ENCODE results near the gene KRTAP2-3. TPM values are rescaled to one million over a fixed set of nuclear protein-coding genes. Genes with fewer than 3 reads are reported as not detected.
"Not testable (repeated sequence)": the region's sequence is repeated elsewhere in the genome, so short reads cannot be mapped to it uniquely, and the experiment has no call there.

KRTAP2-3 gene
- total and polyA plus RNA-seq, 12 donors: not detected

DNA sequence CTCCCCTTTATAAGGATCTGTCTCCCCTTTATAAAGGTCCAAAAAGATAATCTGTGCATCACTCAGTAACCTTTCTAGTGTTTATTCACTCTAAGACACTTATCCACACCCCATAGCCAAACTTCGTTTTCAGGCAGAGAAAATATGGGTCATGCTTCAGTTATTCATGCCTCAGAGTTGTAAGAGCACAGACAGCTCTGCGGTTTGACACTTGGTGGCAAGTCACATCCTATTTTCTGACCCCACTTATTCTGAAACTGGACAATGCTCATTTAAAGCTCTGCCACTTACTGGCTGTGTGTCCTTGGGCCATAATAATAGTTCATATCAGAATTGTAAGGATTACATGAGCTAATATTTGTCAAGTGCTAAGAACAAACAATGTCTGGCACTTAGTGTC lies 10.8 kb downstream of the KRTAP2-3 start:
- no peak overlapping the region for H3K27ac ChIP-seq
- H3K4me1 ChIP-seq: no peaks in the 10 kb centered on the region
- H3K27me3 ChIP-seq: peaks cover 0 to 51% (median 29%) of the 10 kb centered on the region in 7 donors
- 42 to 65% methylated on average over 2 of the region's 2 CpGs for WGBS, 2 donors
- H3K36me3 ChIP-seq: no peaks in the 10 kb centered on the region
- ATAC-seq: no peak
- DNase-seq: no peak
- TF ChIP-seq, protein P1, sequence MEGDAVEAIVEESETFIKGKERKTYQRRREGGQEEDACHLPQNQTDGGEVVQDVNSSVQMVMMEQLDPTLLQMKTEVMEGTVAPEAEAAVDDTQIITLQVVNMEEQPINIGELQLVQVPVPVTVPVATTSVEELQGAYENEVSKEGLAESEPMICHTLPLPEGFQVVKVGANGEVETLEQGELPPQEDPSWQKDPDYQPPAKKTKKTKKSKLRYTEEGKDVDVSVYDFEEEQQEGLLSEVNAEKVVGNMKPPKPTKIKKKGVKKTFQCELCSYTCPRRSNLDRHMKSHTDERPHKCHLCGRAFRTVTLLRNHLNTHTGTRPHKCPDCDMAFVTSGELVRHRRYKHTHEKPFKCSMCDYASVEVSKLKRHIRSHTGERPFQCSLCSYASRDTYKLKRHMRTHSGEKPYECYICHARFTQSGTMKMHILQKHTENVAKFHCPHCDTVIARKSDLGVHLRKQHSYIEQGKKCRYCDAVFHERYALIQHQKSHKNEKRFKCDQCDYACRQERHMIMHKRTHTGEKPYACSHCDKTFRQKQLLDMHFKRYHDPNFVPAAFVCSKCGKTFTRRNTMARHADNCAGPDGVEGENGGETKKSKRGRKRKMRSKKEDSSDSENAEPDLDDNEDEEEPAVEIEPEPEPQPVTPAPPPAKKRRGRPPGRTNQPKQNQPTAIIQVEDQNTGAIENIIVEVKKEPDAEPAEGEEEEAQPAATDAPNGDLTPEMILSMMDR (IDR thresholded peaks at IDR 0.05): no peak
- intact Hi-C loops (cut with DNase I): no loop called here
- no peak overlapping the region for H3K4me3 ChIP-seq
- peaks cover 0 to 12% (median 0%) of the 10 kb centered on the region in 11 donors for H3K9me3 ChIP-seq

DNA sequence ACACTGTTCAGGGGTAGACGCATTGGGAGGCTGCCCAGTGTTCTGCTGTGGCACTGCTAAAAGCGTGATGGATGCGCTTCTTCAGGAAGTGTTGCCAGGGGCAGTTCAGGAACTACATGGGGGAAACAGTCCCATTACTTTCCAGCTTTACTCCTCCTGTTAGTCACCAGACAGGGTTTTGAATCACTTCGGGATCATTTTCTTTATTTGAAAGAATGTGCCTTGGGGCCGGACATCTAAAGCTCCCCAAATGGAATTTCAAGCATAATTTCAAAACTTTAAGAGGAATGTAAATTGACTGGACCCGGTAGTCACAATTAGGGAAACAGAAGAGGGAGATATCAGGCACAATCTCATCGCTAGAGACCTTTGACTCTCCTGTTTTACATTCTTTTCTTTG lies 11.5 kb downstream of the KRTAP2-3 start:
- TF ChIP-seq, protein P1 (IDR thresholded peaks at IDR 0.05): no peak
- H3K27me3 ChIP-seq: peaks cover 0 to 49% (median 29%) of the 10 kb centered on the region in 7 donors
- H3K36me3 ChIP-seq: no peaks in the 10 kb centered on the region
- H3K9me3 ChIP-seq: peaks cover 0 to 8% (median 0%) of the 10 kb centered on the region in 11 donors
- H3K27ac ChIP-seq: no peak overlapping the region
- no peaks in the 10 kb centered on the region for H3K4me1 ChIP-seq
- no peak overlapping the region for H3K4me3 ChIP-seq
- ATAC-seq (no peak), DNase-seq (no peak)
- 70 to 72% methylated on average over 7 of the region's 7 CpGs for WGBS, 2 donors
- intact Hi-C loops (cut with DNase I): no loop called here

DNA sequence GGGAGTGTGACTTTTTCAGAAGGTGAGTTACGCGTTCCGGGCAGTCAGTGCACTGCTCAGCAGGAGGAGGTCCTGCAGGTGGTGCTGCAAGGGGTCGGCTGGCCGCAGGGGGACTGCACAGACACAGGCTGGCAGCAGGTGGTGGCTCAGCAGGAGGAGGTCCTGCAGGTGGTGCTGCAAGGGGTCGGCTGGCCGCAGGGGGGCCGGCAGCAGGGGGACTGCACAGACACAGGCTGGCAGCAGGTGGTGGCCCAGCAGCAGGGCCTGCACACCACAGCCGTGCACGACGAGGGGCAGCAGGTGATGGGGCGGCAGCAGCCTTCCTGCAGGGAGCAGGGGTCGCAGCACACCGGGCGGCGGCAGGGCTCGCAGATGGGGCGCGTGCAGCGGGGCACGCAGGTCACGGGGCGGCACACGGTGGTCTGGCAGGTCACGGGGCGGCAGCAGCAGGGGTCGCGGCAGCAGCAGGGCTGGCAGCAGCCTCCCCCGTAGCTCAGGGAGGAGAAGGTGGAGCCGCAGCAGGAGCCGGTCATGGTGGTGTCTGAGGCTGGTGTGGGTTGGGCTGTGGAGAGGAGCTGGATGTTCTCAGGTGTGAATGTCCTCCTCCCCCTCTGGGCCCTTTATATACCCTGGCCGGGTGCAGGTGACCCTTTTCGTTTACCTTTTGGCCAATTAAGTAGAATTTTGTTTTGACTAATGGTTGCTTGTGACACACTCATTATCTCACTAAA lies 13.0 kb downstream of the KRTAP2-3 start, which contains the start of gene KRTAP2-1:
KRTAP2-1 (minus strand) TSS at position 582 of the 731 bp plus-strand sequence; CDS start at position 533, 49 bp downstream.
- H3K27ac ChIP-seq; DNase-seq; H3K4me1 ChIP-seq; H3K4me3 ChIP-seq; intact Hi-C loops (cut with DNase I); ATAC-seq; H3K36me3 ChIP-seq: not testable (repeated sequence)
- Histone ChIP-seq H3K9me3 (peaks cover 0 to 11% (median 0%) of the 10 kb centered on the region in 11 donors), H3K27me3 (peaks cover 0 to 49% (median 29%) of the 10 kb centered on the region in 7 donors)
- WGBS, 2 donors: 27 to 39% methylated on average over 10 of the region's 33 CpGs

DNA sequence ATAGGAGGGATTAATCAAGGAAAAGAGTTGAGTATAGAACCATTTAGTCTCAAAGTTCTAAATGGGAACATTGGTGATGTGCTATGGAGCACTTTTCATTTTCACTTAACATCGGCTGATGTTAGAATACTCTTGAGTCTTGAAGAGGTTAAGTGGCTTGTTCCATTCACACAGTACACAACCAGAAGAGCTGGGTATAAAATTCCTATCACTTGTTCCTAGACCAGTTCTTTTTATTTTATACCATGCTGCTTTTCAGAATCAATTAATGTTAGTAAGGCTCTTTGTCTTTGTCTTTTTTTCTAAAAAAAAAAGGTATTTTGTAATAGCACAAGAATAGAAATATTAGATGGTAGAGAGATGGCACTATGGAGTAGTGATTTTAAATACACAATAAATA lies 17.0 kb downstream of the KRTAP2-3 start:
- Histone ChIP-seq H3K9me3 (peaks cover 0 to 11% (median 0%) of the 10 kb centered on the region in 11 donors), H3K27ac (no peak overlapping the region), H3K4me1 (no peaks in the 10 kb centered on the region), H3K36me3 (no peaks in the 10 kb centered on the region), H3K27me3 (peaks cover 0 to 22% (median 15%) of the 10 kb centered on the region in 7 donors), H3K4me3 (no peak overlapping the region)
- 98 to 100% methylated on average over 1 of the region's 1 CpG for WGBS, 2 donors
- TF ChIP-seq, protein P1 (IDR thresholded peaks at IDR 0.05): no peak
- DNase-seq (no peak), ATAC-seq (no peak)
- intact Hi-C loops (cut with DNase I): no loop called here

DNA sequence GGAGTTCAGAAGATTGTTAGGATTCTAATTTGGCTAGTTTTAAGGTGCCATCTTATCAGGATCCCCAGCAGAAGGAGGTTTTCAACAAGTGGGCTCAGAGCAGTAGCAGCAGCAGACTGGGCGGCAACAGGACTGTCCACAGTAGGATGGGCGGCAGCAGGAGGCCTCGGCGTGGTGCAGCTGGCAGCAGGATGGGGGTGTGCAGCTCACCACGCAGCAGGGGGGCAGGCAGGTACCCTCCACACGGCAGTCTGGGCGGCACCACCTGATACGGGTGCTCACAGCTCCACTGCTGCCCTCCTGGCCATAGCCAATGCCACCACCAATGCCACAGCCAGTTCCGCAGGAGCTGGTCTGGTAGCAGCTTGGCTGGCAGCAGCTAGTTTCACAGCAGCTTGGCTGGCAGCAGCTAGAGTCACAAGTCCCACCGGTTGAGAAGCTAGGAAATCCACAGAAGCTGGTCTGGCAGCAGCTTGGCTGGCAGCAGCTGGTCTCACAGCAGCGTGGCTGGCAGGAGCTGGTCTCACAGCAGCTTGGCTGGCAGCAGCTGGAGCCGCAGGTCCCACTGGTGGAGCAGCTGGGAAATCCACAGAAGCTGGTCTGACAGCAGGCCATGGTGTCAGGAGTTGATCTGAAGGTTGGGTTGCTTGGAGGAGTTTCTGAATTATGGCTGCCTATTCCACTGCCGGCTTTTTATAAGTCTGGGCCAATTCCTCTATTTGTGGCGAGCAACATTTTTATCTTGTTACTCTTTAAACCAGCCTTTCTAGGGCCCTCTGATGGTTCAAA lies 18.9 kb downstream of the KRTAP2-3 start, which contains the start of gene KRTAP1-1:
KRTAP1-1 (minus strand) TSS at position 668 of the 789 bp plus-strand sequence; CDS start at position 615, 53 bp downstream.
- H3K36me3 ChIP-seq; intact Hi-C loops (cut with DNase I); H3K4me3 ChIP-seq; H3K27ac ChIP-seq; H3K4me1 ChIP-seq: not testable (repeated sequence)
- peak in 1 of 8 donors; percentile 34 for ATAC-seq
- H3K9me3 ChIP-seq: peaks cover 0 to 11% (median 0%) of the 10 kb centered on the region in 11 donors
- peak in 1 of 2 donors; percentile 4 for DNase-seq
- H3K27me3 ChIP-seq: peaks cover 0 to 15% (median 6%) of the 10 kb centered on the region in 7 donors
- 69 to 77% methylated on average over 13 to 14 of the region's 14 CpGs for WGBS, 2 donors
